ENCODE measurements around the gene RASSF4.

The RASSF4 gene

DNA sequence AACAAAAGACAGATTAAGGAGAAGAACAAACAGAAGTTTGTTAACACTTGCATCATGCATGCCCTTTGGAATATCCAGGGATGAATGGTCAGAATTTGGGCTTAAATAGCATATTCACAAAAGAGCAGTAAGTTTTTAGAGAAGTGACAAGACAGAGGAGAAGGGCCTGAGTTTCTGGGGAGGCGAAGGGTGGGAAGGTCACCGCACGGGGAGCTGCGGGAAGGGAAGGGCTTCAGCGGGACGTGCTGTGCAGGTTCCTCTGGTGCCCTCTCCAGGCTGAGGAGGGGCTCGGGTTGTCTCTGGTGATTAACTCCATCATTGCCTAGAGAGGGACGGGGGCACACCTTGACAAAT lies 30.7 kb downstream of the RASSF4 start:
- no peak for DNase-seq (ENCODE audit: low spot score)

DNA sequence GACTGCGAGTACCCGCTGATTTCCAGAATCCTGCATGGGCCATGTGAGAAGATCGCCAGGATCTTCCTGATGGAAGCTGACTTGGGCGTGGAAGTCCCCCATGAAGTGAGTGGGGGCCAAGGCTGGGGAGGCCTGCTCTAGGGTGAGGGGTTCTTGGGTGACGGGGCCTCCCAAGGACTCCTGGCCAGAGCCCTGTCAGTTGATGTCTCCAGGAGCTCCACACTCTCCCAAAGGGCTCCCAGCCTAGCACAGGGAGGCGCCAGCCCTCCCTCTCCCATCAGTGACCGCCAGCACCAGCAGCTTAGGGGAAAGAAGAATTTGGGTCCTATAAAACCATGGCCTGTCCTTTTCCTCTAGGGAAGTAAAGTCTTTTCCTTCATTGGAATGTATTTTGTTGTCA lies 31.4 kb downstream of the RASSF4 start:
- DNase-seq (ENCODE audit: low spot score): no peak

GRCh38 chr10:44991571-44991970 lies 32.0 kb downstream of the RASSF4 start:
- DNase-seq (ENCODE audit: low spot score): no peak

- no peak for DNase-seq (ENCODE audit: low spot score)
Observed at GRCh38 chr10:44992070-44992731, 32.6 kb downstream of the RASSF4 start.

GRCh38 chr10:44992732-44993225 lies 33.2 kb downstream of the RASSF4 start:
- DNase-seq (ENCODE audit: low spot score): no peak

GRCh38 chr10:44993226-44993921 lies 33.8 kb downstream of the RASSF4 start:
- no peak for DNase-seq (ENCODE audit: low spot score)

DNA sequence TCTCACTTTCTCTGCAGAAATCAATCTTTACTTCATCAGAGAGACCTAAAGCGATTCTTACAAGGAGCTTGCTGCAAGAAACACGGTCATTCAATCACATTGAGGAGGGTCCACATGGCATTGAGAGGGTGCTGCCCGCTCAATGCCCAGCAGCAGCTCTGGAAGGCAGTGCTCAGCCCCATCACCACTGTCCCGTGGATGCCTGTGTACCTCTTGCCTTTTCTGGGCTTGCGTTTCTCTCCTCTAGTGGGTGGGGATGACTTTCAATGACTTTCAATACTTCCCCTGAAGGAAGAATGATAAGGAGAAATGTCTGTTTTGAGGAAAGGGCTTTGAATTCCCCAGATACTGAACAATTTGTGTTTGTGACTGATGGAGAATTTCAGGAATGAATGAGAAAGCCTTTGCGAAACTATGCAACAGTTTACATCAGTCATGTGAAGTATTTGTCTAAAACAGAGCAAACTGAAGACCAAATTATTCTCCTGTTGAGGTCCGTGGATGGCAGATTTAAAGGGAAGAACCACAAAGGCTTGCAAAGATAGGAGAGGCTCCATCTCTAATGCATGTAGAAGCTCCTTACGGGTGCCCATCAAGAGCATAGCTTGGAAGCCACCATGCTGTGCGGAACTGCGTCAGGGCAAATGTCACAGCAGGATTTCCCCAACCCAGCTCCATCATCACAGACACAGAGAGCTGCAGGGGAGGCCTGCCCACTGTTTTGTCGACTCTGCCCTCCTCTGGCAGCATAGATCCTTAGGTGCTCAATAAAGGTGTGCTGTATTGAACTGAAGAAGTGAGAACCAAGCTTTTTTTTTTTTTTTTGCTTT lies 34.5 kb downstream of the RASSF4 start:
- DNase-seq (ENCODE audit: low spot score): no peak

DNA sequence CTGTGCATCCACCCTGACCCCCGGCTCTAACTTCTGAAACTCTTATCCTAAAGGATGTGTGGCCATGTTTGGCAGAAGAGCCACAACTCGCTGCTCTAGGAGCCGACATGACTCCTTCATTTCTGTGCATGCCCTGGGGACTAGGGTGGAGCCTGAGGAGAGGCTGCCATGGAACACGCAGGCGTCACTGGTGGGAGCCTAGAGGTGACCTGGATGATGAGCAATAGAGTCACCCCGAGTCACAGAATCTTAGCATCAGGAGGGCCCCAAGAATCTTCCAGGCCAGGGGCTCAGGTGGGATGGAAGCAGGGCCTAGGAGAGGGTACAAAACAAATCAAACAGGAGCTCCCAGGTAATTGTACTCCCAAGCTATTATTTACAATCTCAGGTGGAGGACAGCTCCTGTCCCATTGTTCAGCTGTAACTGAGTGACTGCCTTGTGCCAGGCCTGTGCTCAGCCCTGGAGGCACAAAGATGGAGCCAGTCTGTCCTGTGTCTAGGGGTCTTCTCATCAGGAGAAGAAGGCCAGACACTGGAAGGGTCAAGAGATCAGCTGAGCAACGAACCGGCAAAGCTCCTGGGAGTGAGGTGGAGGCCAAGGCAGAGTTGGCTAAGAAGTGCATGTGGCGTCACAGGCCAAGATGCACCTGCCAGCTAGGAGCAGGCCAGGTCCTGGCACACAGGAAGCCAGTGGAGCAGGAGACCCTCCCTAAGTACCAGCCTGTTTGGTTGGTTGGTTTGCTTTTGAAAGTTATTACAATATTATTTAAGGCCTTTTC lies 35.3 kb downstream of the RASSF4 start:
- no peak for DNase-seq (ENCODE audit: low spot score)

- DNase-seq (ENCODE audit: low spot score): no peak
Observed at GRCh38 chr10:44995581-44995913, 35.9 kb downstream of the RASSF4 start.

DNA sequence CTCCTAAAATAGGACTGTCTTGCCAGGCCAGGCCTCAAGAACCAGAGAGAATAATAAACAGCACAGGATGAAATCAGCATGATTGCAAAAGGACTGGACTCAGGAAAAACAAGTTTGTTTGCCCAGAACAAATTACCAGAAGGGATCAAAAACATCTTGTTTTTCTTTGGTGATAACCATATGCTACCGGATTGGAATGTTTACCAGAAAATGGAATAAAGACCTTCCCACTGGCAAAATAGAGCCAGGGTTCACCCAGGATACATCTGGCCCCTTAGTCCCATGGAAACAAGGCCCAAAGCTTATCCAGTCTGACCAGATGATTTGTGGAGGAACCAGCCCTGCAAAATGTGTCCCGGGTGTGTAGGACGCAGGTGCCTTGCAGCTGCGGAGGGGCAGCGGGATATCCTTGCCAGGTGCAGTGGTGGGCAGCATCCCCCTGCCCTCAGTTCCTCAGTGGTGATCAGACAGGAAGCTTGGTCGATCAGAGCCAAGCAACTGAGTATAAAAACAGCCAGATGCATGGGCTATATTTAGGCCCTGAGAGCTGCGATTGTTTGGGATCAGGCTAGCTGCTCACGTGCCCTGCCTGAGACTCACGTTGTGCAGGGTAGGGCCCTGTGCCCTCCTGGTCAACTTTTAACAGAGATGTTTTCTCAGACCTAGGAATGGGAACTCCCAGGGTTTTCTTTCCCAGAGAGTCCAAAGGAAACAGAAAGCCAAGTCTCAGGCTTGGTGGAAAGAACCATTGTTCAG lies 36.5 kb downstream of the RASSF4 start:
- no peak for DNase-seq (ENCODE audit: low spot score)

GRCh38 chr10:44997105-44997748 lies 37.6 kb downstream of the RASSF4 start:
- no peak for DNase-seq (ENCODE audit: low spot score)

DNA sequence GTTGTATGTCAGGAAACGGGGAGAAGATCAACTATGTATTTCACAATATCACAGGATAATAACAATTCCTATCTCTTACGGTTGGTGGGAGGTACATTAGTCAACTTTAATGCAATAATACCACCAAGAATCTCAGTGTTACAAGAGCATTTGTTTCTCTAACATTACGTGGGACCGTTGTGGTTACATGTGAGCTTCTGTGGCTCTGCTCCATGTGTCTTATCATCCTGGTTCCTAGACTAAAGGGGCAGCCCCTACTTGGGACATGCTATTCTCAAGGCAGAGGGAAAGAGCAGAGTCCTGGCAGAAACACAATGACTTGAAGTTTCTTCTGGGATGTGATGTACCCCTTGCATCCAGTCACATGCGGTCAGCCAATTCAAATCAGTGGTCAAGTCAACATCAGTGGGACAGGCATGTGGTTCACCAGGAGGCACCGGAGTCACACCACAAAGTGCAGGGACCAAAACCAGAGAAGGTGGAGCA lies 38.6 kb downstream of the RASSF4 start:
- DNase-seq (ENCODE audit: low spot score): no peak

DNA sequence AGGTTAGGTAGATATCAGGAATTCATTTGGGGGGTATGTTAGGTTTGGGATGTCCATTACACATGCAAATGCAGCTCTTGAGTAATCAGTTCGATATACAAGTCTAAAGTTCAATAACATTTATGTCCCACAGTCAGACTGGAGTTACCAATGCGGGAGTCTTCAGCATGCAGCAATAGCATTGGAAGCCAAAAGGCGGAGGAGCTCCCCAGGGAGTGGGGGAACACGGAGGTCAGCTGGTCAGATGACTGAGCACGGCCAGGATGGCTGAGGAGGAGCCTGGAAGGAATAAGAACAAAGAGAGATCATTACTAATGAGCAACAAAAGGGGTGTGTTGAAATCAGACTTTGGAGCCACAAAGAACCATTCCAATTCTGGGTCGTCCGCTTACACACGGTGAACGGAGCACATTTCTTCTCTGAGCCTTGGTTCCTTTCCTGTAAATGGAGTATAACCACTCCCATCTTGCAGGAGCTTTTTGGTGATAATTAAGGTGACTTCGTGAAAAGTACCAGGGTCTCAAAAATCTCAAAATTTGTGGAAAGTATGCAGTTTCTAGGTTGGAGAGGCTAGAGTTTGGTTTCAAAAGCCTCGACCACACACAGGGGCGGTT lies 40.6 kb downstream of the RASSF4 start:
- DNase-seq (ENCODE audit: low spot score): no peak

GRCh38 chr10:45000752-45001380 lies 41.3 kb downstream of the RASSF4 start, which contains the start of gene ZNF22:
TSS of gene ZNF22 (plus strand) at chr10:45000923. CDS start at chr10:45003369, 2,446 bp downstream.
- DNase-seq (ENCODE audit: low spot score): peak; percentile 17

DNA sequence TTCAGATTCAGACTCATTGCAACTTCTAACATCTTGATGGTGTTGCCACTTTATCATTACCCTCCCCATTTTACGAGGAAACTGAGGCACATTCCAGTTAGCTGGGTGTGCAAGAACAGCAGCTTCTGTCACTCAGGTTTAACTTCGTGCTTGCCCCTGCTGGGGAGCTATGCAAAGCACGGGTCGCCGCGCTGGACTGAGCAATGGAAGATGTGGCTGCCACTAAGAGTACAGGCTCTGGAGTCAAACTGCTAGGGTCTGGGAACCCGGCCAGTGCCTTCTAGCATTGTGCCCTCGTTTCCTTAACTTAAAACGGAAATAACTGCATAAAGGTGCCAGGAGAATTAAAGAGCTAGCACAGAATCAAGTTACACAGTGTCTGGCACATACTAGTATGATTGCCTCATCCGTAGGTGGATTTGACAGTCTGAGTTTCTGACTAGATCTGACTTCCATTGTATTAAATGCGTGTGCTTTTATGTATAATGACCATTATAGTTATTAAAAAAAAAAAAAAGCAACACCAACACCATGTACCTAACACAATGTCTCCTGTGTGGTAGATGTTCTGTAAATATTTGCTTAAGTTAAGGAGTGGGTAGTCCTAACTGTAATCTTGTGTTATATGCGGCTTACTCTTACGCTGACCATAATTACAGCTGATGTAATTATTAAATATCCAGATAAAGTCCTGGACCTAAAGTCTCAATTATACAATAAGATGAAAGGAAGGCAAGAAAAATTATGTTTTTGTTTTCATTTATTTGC lies 42.0 kb downstream of the RASSF4 start:
- no peak for DNase-seq (ENCODE audit: low spot score)

DNA sequence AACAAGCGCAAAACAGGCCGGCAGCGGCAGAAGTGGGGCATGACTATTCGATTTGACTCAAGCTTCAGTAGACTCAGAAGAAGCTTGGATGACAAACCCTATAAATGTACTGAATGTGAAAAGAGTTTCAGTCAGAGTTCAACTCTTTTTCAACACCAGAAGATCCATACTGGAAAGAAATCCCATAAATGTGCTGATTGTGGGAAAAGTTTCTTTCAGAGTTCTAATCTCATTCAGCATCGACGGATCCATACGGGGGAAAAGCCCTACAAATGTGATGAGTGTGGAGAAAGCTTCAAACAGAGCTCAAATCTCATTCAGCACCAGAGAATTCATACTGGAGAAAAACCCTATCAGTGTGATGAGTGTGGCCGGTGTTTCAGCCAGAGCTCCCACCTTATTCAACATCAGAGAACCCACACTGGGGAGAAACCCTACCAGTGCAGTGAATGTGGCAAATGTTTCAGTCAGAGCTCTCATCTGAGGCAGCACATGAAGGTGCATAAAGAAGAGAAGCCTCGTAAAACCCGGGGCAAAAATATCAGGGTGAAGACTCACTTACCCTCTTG lies 43.9 kb downstream of the RASSF4 start:
- DNase-seq (ENCODE audit: low spot score): no peak

DNA sequence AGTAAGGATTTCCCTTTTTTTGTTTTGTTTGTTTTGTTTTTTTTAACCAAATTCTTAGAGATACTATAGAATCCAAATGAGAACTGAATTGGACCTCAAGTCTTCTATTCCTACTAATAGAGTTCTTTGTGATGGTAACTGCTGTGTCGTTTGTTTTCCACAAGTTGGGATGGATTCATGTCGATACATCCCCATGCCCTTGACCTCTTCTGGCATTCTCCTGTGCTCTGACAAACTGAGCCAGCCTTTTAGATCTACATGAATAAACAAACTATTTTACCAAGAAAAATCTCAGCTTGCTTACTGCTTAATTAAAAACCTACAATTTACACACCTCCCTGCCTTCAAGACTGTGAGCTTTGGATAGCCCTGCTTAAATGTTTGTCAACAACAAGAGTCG lies 45.1 kb downstream of the RASSF4 start:
- DNase-seq (ENCODE audit: low spot score): no peak

DNA sequence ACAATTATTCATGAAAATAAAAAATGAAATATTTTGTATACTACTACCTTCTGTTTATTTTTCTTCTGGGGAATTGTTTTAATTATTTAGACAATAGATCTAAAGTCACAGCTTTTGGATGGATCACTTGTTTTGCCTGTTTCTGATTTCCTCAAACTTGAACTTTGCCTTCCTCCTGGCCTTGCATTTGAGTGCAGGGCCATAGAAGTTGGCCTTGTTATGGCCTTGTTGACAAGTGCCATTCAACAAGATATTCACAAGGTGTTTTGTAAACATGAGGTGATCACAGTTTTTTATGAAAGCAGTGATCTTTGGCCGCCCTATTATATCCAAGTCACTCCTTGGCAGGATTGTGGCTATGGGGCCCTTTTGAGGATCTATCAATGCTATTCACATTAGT lies 45.7 kb downstream of the RASSF4 start:
- DNase-seq (ENCODE audit: low spot score): no peak

All from hematopoietic multipotent progenitor cell treated with erythropoietin and hydrocortisone succinate and interleukin-3 and kit ligand, for 17 days (in vitro differentiated cells).